AG10803 (cell line): ENCODE data around the gene PTPN9.

ENCODE experiments used
- DNase-seq: peaks from one replicate; pipeline ENCODE4 v3.0.0; 2010; ENCODE audit warnings: low read depth
- H3K4me3 ChIP-seq: 2 replicates; pipeline ENCODE4 v1.5.1; 2011; ENCODE audit warnings: mild to moderate bottlenecking, low read length, control low read depth
- TF ChIP-seq, protein P1 (sequence below): conservative IDR thresholded peaks from 2 replicates; pipeline ENCODE4 v1.5.1; 2011; ENCODE audit warnings: mild to moderate bottlenecking, low read length, control low read depth, inconsistent platforms

PTPN9 gene

DNA sequence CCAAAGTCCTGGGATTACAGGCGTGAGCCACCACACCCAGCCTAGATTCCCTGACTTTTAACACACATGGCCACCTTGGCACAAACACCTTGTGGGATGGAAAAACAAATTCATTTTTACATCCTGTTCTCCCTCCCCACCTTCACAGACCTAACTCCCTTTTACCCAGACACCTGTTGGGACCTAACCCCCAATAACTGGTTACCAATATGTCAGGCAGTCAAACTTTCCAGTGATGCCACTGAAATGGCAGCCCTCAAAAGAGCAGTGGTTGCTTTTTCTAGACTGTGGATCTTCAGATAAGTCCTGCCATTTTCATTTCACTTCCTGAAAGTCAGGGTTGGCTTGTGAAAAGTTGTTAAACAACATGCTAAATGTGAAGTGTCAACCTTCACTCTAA is 162.5 kb downstream of the PTPN9 start:
- TF ChIP-seq, protein P1, sequence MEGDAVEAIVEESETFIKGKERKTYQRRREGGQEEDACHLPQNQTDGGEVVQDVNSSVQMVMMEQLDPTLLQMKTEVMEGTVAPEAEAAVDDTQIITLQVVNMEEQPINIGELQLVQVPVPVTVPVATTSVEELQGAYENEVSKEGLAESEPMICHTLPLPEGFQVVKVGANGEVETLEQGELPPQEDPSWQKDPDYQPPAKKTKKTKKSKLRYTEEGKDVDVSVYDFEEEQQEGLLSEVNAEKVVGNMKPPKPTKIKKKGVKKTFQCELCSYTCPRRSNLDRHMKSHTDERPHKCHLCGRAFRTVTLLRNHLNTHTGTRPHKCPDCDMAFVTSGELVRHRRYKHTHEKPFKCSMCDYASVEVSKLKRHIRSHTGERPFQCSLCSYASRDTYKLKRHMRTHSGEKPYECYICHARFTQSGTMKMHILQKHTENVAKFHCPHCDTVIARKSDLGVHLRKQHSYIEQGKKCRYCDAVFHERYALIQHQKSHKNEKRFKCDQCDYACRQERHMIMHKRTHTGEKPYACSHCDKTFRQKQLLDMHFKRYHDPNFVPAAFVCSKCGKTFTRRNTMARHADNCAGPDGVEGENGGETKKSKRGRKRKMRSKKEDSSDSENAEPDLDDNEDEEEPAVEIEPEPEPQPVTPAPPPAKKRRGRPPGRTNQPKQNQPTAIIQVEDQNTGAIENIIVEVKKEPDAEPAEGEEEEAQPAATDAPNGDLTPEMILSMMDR, result no peak
- no peak for DNase-seq
- no peak overlapping the region for H3K4me3 ChIP-seq
